HepG2 (cell line): ENCODE data around the gene CAPN11. TPM values are rescaled to one million over a fixed set of nuclear protein-coding genes. Genes with fewer than 3 reads are reported as not detected.
A peak's percentile ranks its signal among the peaks of the same experiment; 100 is the strongest.

Source experiments
- ARNTL ChIP-seq: sonication (generic); formaldehyde crosslinking; IDR thresholded peaks from 2 replicates; pipeline ENCODE4 v1.4.0; 2020; ENCODE audit warnings: mild to moderate bottlenecking, missing genetic modification reagents
- ATF4 ChIP-seq, 2 experiments: fragments of 450-650 bp in 1 of 2; sonication (generic) in 1 of 2; formaldehyde crosslinking; IDR thresholded peaks; 2 replicates each; pipeline versions ENCODE4 v1.5.0 to v1.8.0; 2020 to 2022; ENCODE audit warnings: mild to moderate bottlenecking in 1 of 2, missing genetic modification reagents in 1 of 2
- CBX1 ChIP-seq: IDR thresholded peaks from one replicate; pipeline ENCODE4 v1.6.1; 2016; ENCODE audit warnings: antibody characterized with exemption, low read depth
- CERS6 ChIP-seq: sonication (generic); formaldehyde crosslinking; IDR thresholded peaks from 2 replicates; pipeline ENCODE4 v1.5.0; 2020; ENCODE audit warnings: missing genetic modification reagents
- FOXK1 ChIP-seq: sonication (generic); formaldehyde crosslinking; IDR thresholded peaks from 2 replicates; pipeline ENCODE4 v1.4.0; 2020; ENCODE audit warnings: low read depth, missing genetic modification reagents, borderline replicate concordance
- FOXP4 ChIP-seq: sonication (generic); formaldehyde crosslinking; IDR thresholded peaks from 2 replicates; pipeline ENCODE4 v1.4.0; 2020; ENCODE audit warnings: missing genetic modification reagents
- HNRNPUL1 ChIP-seq: fragments of 200-400 bp; formaldehyde crosslinking; IDR thresholded peaks from 2 replicates; pipeline ENCODE4 v1.6.1; 2017; ENCODE audit warnings: low read depth, mild to moderate bottlenecking, low read length, moderate library complexity
- PHB2 ChIP-seq: fragments of 450-650 bp; IDR thresholded peaks from 2 replicates; pipeline ENCODE4 v1.6.1; 2018; ENCODE audit not compliant: partially characterized antibody
- PITX1 ChIP-seq: sonication (generic); formaldehyde crosslinking; IDR thresholded peaks from 2 replicates; pipeline ENCODE4 v1.5.1; 2020; ENCODE audit warnings: mild to moderate bottlenecking, missing genetic modification reagents
- RBAK ChIP-seq: sonication (generic); formaldehyde crosslinking; IDR thresholded peaks from 2 replicates; pipeline ENCODE4 v1.5.1; 2020; ENCODE audit warnings: mild to moderate bottlenecking, missing genetic modification reagents
- RBFOX2 ChIP-seq: fragments of 200-400 bp; formaldehyde crosslinking; IDR thresholded peaks from 2 replicates; pipeline ENCODE4 v1.6.1; 2017; ENCODE audit warnings: low read depth, mild to moderate bottlenecking, low read length
- STAG1 ChIP-seq: sonication (generic); formaldehyde crosslinking; IDR thresholded peaks from 2 replicates; pipeline ENCODE4 v1.4.0; 2020; ENCODE audit warnings: missing genetic modification reagents
- XRCC5 ChIP-seq: fragments of 200-400 bp; formaldehyde crosslinking; optimal IDR thresholded peaks from 2 replicates; pipeline ENCODE3; 2017; ENCODE audit warnings: mild to moderate bottlenecking, low read length
- ZBTB46 ChIP-seq: sonication (generic); formaldehyde crosslinking; IDR thresholded peaks from 2 replicates; pipeline ENCODE4 v1.4.0; 2020; ENCODE audit warnings: mild to moderate bottlenecking, missing genetic modification reagents, borderline replicate concordance
- ZFP41 ChIP-seq: sonication (generic); formaldehyde crosslinking; IDR thresholded peaks from 2 replicates; pipeline ENCODE4 v1.4.0; 2020; ENCODE audit warnings: mild to moderate bottlenecking, missing genetic modification reagents, borderline replicate concordance
- ZNF280D ChIP-seq: sonication (generic); formaldehyde crosslinking; IDR thresholded peaks from 2 replicates; pipeline ENCODE4 v1.5.1; 2020; ENCODE audit warnings: mild to moderate bottlenecking, missing genetic modification reagents
- ZNF30 ChIP-seq: sonication (generic); formaldehyde crosslinking; IDR thresholded peaks from 2 replicates; pipeline ENCODE4 v1.5.0; 2020; ENCODE audit warnings: mild to moderate bottlenecking, missing genetic modification reagents
- ZNF33A ChIP-seq: sonication (generic); formaldehyde crosslinking; IDR thresholded peaks from 2 replicates; pipeline ENCODE4 v1.5.1; 2020; ENCODE audit warnings: missing genetic modification reagents, mild to moderate bottlenecking, moderate library complexity, borderline replicate concordance
- ZNF362 ChIP-seq: sonication (generic); formaldehyde crosslinking; IDR thresholded peaks from 2 replicates; pipeline ENCODE4 v1.4.0; 2020; ENCODE audit warnings: missing genetic modification reagents, mild to moderate bottlenecking, borderline replicate concordance
- ZNF496 ChIP-seq: sonication (generic); formaldehyde crosslinking; IDR thresholded peaks from 2 replicates; pipeline ENCODE4 v1.8.1; 2023; ENCODE audit warnings: mild to moderate bottlenecking, moderate library complexity, missing genetic modification reagents; ENCODE audit not compliant: insufficient replicate concordance
- polyA plus RNA-seq, 8 experiments: library from polyadenylated mRNA; depleted of rRNA in 3 of 8; stranded (reverse) in 7 of 8; unstranded in 1 of 8; fragments of >200 nt; fragmentation: Illumina TruSeq in 4 of 8; extraction: Trizol in 4 of 8; gene quantifications; 2 replicates each; pipeline versions ENCODE4 v1.2.1 to v1.2.3, GENCODE V29; 2011 to 2016; ENCODE audit warnings: low read depth in 4 of 8, missing spikeins in 1 of 8, mixed read lengths in 1 of 8; ENCODE audit not compliant: insufficient read depth in 1 of 8
- total RNA-seq, 5 experiments: library from RNA; depleted of rRNA; stranded (reverse); fragments of >200 nt; fragmentation: Illumina TruSeq; extraction: Trizol; gene quantifications; 2 replicates each; pipeline ENCODE4 v1.2.3, GENCODE V29; 2016; ENCODE audit warnings: low read depth in 1 of 5

Gene CAPN11
- total and polyA plus RNA-seq, 2 of the 13 experiments (the other 11 are each of a cell fraction or from before 2014, with no cell fraction given), result 0.07 to 0.11 TPM

- TF ChIP-seq ZNF496 (CRISPR knock-in tag) (no peak), ZNF33A (no peak), HNRNPUL1 (no peak), PITX1 (CRISPR knock-in tag) (0 out of 2 replicates have a peak, but pooled peaks have one; percentile 4), ATF4 (CRISPR knock-in tag; IDR thresholded peaks at IDR 0.05) (no peak), XRCC5 (peak; percentile 6), ARNTL (CRISPR knock-in tag) (no peak), STAG1 (peak; percentile 40), RBFOX2 (no peak), ZNF280D (CRISPR knock-in tag) (no peak), ZNF30 (CRISPR knock-in tag) (no peak), ZFP41 (CRISPR knock-in tag) (no peak), CBX1 (no peak), ZBTB46 (CRISPR knock-in tag) (no peak), ZNF362 (CRISPR knock-in tag) (no peak), RBAK (CRISPR knock-in tag) (no peak), CERS6 (CRISPR knock-in tag) (no peak), FOXP4 (CRISPR knock-in tag) (no peak), PHB2 (no peak), FOXK1 (CRISPR knock-in tag) (no peak; the same call in 1 of the 2 replicates)
Measured at GRCh38 chr6:44157152-44157521, 1.5 kb upstream of the CAPN11 start (continued).
